Measurements from ENCODE around the gene KDM2A. TPM values are rescaled to one million over a fixed set of nuclear protein-coding genes. Genes with fewer than 3 reads are reported as not detected.

Gene KDM2A
- total RNA-seq, 4 donors from 2014 or later = 34.8 to 55.0 (median 44.9) TPM

GRCh38 chr11:67300756-67301312 is 181.8 kb downstream of the KDM2A start:
- ATAC-seq (no peak), DNase-seq (peak in 1 of 2 donors; percentile 10)
- intact Hi-C loops (cut with DNase I; ENCODE audit: low total_unique reads) = loop anchor here (5.0 kb wide), 1 partner anchor 34 kb away; the partner anchor contains the start of gene GRK2
- no peak overlapping the region for H3K27ac ChIP-seq
- in situ Hi-C loops (cut with MboI; ENCODE audit: low sequenced_read_pairs in 4 of 4) = no loop called here
- no peak overlapping the region for H3K4me3 ChIP-seq
- TF ChIP-seq POLR2A (IDR thresholded peaks at IDR 0.05) = no peak
- no peak for TF ChIP-seq CTCF (IDR thresholded peaks at IDR 0.05 in 4 of 5, conservative IDR thresholded peaks at IDR 0.05 in 1 of 5)
- no peaks in the 10 kb centered on the region for H3K9me3 ChIP-seq
- H3K27me3 ChIP-seq = no peaks in the 10 kb centered on the region
- peaks cover 0 to 11% of the 10 kb centered on the region in 2 donors for H3K36me3 ChIP-seq
- peaks cover 20 to 25% of the 10 kb centered on the region in 2 donors for H3K4me1 ChIP-seq

- no peaks in the 10 kb centered on the region for H3K27me3 ChIP-seq
- H3K4me3 ChIP-seq = peak overlapping the region in 2 of 4 donors; percentile 19 to 76
- DNase-seq (peak in 1 of 2 donors; percentile 12), ATAC-seq (no peak)
- H3K9me3 ChIP-seq = no peaks in the 10 kb centered on the region
- H3K36me3 ChIP-seq = peaks cover 0 to 11% of the 10 kb centered on the region in 2 donors
- intact Hi-C loops (cut with DNase I; ENCODE audit: low total_unique reads) (loop anchor here (5.0 kb wide), 1 partner anchor 34 kb away; the partner anchor contains the start of gene GRK2), in situ Hi-C loops (cut with MboI; ENCODE audit: low sequenced_read_pairs in 4 of 4) (no loop called here)
- peaks cover 20 to 25% of the 10 kb centered on the region in 2 donors for H3K4me1 ChIP-seq
- H3K27ac ChIP-seq = peak overlapping the region; percentile 83 to 89 (median 86)
- TF ChIP-seq POLR2A (IDR thresholded peaks at IDR 0.05) (no peak), CTCF (IDR thresholded peaks at IDR 0.05 in 4 of 5, conservative IDR thresholded peaks at IDR 0.05 in 1 of 5) (no peak)
Measured at GRCh38 chr11:67301313-67301921, 182.4 kb downstream of the KDM2A start.

GRCh38 chr11:67301951-67302516 is 183.0 kb downstream of the KDM2A start:
- intact Hi-C loops (cut with DNase I; ENCODE audit: low total_unique reads) = loop anchor here (2.0 to 5.0 kb wide), 2 partner anchors 15 to 35 kb away; partner anchors contain the start of gene GRK2
- peaks cover 0 to 11% of the 10 kb centered on the region in 2 donors for H3K36me3 ChIP-seq

GRCh38 chr11:67302571-67303131 is 183.6 kb downstream of the KDM2A start:
- intact Hi-C loops (cut with DNase I; ENCODE audit: low total_unique reads) = loop anchor here (2.0 to 5.0 kb wide), 2 partner anchors 14 to 35 kb away; partner anchors contain the start of gene GRK2
- Histone ChIP-seq H3K4me3 (peak overlapping the region; percentile 76 to 94 (median 90)), H3K4me1 (peaks cover 20 to 25% of the 10 kb centered on the region in 2 donors), H3K27me3 (no peaks in the 10 kb centered on the region), H3K9me3 (no peaks in the 10 kb centered on the region), H3K27ac (peak overlapping the region; percentile 83 to 89 (median 86)), H3K36me3 (peaks cover 0 to 11% of the 10 kb centered on the region in 2 donors)
- in situ Hi-C loops (cut with MboI; ENCODE audit: low sequenced_read_pairs in 4 of 4) = no loop called here
- DNase-seq = peak in 1 of 2 donors; percentile 47
- no peak for TF ChIP-seq POLR2A (IDR thresholded peaks at IDR 0.05)
- TF ChIP-seq CTCF (IDR thresholded peaks at IDR 0.05 in 4 of 5, conservative IDR thresholded peaks at IDR 0.05 in 1 of 5) = no peak
- peak; percentile 40 to 52 for ATAC-seq

More at GRCh38 chr11:67301951-67302516, 183.0 kb downstream of the KDM2A start:
- peak; percentile 64 to 85 for DNase-seq
- Histone ChIP-seq H3K27ac (peak overlapping the region; percentile 83 to 89 (median 86)), H3K4me1 (peaks cover 20 to 25% of the 10 kb centered on the region in 2 donors), H3K4me3 (peak overlapping the region; percentile 76 to 94 (median 90)), H3K9me3 (no peaks in the 10 kb centered on the region), H3K27me3 (no peaks in the 10 kb centered on the region)
- no peak for TF ChIP-seq CTCF (IDR thresholded peaks at IDR 0.05 in 4 of 5, conservative IDR thresholded peaks at IDR 0.05 in 1 of 5)
- peak; percentile 60 to 66 for TF ChIP-seq POLR2A (IDR thresholded peaks at IDR 0.05)
- in situ Hi-C loops (cut with MboI; ENCODE audit: low sequenced_read_pairs in 4 of 4) = no loop called here
- peak; percentile 70 to 77 for ATAC-seq

All from gastrocnemius medialis (tissue), 4 donors.